GM19239 (cell line): ENCODE data around the gene NHLRC2.

Experiments used
- DNase-seq: peaks from one replicate; pipeline ENCODE4 v3.0.0; 2011; ENCODE audit warnings: low spot score; ENCODE audit not compliant: insufficient read length
- FAIRE-seq: peaks from 2 replicates; lab custom pipeline; 2011; peaks lifted over from hg19 to GRCh38; lab: Jason Lieb, UNC

NHLRC2 gene

DNA sequence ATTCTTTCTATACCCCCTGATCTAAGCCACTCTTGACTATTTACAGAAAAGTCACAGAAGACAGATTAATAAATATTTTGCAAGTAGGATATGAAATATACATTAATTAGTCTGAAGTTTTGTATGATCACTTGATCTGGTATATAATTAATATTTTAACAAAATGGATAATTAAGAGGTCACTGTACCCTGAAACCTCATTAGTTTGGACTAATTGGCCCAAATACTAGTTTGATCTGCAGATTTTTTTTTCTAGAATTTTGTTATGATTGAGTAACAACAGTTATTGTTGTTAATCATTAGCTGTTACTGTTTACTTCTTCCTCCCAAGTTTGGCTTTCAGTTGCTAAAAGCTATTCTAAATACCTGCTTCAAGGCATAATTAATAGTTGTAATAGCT lies 2.7 kb downstream of the NHLRC2 start:
- DNase-seq (no peak), FAIRE-seq (peak; percentile 54)

DNA sequence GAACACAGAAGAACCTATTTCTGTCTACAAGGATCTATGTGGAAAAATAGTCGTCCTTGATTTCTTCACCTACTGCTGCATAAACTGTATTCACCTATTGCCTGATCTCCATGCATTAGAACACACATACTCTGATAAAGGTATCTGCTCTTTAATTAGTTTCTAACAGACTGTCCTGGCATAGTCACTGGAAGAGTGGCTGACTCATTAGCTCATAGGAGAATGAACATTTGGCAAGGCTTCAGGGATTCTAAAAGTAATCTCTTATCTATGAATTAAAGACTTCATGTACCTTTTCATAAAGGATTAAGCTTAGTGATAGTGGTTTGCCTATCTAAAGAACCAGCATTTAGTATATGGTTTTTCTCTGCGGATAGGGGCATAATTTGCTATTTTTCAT lies 4.1 kb downstream of the NHLRC2 start:
- FAIRE-seq (peak; percentile 56), DNase-seq (no peak)

DNA sequence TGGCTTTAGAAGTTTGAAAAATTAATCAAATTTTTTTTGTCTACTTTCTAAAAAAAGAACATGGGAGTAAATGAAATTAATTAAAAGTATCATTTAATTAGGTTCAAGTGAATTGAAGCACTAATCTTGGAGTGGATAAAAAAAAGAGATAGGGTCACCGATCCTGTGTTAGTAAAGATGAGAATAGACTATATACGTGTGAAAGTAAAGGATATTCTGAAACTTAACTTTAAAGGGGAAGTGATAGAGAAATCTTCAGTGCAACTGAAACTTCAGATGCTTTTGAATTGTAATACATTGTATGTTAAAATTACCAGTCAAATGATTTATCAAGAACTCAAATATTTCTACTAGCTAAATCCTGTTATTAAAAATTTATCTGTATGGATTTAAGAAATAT lies 4.8 kb downstream of the NHLRC2 start:
- DNase-seq: no peak
- no peak for FAIRE-seq

DNA sequence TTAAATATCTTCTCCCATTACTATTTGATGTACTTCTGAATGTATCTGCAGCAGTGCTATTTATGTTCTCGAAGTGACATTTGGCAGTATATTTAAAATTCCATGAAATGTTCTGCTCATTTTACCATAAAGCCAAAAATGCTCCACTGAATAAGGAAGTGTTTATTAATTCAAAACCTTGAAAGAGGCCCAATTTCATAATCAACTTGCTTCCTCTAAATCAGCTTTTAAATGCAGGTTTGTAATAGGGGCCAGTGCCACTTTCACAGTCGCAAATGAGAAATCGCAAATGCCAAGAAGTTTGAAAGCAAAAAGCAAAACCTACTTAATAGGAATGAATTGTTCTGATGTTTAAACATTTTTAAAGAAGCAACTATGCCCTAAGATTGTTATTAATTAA lies 11.4 kb downstream of the NHLRC2 start:
- DNase-seq (no peak), FAIRE-seq (no peak)

DNA sequence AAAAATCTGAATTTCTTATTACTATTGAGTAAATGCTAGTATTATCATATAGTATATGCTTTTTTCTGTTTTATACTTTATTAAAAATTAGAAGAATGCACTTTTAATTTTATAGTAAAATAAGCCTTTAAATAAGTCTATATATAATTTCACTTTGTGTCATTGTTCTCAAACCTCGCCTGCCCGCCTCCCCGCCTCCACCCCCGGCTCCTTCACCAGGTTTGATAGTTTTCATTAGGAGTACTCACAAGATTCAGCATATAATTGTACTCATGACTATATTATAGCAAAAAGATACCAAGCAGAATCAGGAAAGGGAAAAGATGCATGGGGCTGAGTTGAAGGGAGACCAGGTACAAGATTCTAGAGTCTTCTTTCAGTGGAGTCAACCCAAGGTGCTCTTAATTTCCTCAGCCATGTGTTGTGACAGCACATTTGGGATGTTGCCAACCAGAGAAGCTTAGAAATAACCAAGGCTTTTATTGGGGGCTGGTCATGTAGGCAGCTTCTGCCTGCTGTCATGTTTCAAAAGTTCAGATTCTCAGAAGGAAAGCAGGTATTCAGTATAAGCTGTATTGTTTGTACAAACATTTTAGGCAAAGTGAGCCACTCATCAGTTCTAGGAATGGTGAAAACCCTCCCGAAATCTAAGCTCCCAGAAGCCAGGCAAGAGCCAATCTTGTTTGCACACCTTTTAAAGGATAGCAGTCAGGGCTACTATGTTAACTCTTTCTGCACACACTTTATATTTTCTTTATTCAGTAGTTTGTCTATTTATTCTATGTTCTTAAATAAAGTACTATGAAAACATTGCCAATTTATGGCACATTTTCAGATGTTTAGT lies 12.3 kb downstream of the NHLRC2 start:
- no peak for DNase-seq
- no peak for FAIRE-seq

DNA sequence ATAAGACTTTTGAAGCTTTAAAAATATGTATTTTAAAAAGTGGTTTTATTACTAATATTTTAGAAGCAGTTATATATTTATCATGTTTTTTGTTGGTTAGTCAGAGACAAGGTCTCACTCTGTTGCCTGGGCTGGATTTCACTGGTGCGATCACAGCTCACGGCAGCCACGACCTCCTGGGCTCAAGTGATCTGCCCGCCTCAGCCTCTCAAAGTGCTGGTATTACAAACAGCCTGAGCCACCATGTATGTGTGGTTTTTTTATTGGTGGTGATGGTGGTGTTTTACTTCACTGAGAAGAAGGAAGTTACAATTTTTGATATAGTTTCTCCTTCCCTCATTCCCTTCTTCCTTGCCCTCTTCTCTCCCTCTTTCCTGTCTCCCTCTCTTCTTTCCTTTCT lies 13.4 kb downstream of the NHLRC2 start:
- DNase-seq (no peak), FAIRE-seq (no peak)

DNA sequence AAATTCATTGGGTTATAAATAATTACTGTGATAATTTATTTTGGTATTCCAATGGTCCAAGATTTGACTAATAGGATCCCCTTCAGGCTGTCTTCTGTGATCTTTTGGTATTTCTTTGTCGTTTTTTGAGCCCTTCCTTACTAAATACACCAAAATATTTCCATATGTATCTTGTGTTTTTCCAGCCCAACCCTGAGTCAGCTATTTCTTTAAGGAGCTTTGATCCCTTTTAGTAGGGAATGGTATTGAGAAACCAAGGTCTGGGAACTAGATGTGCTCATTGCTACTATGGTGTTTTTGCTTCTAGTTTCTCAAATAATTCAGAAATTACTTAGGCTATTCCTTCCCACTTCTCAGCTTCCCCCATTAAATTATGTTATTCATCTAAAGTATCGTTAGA lies 15.3 kb downstream of the NHLRC2 start:
- DNase-seq: no peak
- no peak for FAIRE-seq

DNA sequence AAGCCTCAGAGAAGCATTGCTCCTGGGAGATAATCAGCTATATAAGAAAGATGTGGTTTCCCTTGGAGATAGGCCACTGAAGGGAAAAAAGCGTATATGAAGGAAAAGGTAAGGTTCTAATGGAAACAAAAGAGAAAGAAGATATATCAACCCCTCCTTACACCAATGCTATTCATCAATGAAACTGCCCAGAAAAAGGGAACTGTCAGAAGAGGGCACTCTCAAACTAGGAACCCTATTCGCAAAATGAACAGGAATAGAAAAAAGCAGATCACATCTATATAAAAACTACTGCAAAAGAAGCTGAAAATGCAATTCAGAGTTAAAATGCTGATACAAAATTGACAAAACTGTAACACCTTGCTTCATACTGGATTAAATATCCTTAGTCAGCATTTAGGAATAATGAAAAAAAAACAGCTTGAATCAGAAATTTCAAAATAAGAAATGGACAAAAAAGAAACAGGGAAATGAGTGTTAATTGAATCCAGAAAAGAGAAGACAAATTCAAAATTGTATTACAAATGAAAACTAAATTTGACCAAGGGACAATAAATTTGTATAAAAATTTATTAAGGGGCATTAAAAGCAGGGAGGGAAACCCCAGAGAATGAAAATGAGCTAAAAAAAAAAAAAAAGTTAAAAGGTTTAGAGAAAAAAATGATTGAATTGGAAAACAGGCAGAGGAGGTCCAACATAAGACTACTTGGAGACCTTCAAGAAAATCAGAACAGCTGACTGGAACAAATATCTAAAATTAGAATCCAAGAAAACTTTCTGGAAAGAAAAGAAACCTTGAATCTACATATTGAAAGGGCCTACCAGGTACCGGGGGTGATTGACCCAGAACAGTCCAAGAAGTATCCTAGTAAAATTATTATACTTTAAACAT lies 17.9 kb downstream of the NHLRC2 start:
- FAIRE-seq (peak; percentile 68), DNase-seq (no peak)

DNA sequence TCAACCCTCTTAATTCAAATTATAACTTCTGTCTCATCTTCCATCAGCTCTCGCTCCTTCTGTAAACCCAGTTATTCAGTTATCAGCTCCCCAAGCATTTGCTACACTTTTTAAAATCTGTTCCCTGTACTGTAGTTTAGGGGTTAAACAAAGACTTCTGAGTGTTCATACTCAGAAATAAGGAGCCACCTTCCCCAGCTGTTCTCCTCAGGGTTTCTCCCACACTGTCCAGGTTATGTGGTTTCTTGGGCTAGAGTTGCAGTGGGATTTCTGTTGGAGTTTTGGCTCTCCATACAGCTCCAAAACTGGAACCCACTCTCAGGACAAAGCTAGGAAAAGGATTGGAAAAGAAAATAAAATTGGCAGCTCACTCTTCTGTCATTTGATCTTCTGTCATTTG lies 20.8 kb downstream of the NHLRC2 start:
- FAIRE-seq (no peak), DNase-seq (no peak)

DNA sequence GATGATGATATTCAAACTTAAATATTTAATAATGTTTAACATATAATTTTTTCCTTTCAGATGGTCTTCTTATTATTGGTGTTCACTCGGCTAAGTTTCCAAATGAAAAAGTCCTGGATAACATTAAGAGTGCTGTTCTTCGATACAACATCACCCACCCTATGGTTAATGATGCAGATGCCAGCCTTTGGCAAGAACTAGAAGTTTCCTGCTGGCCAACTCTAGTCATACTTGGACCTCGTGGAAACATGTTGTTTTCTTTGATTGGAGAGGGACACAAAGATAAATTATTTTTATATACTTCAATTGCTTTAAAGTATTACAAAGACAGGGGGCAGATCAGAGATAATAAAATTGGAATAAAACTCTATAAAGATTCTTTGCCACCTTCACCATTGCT lies 22.0 kb downstream of the NHLRC2 start:
- no peak for DNase-seq
- FAIRE-seq: no peak

DNA sequence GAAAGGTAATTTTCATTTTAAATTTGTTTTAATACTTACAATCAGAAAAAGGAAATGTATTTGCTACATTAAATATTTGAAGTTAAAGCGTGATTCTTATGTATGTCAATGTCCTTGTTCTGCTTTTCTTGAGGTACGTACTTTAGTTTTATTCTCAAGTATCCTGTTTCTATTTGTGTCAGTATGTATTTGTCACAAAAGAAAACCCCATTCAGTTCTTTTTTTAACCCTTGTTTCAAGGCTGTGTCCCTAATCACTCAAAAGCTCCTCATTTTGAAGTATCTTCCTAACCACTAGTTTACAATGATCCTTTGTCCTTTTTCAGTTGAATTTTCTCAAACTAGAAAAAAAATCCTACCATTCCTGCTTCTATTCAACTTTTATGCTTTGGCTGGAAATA lies 25.2 kb downstream of the NHLRC2 start:
- peak; percentile 94 for FAIRE-seq

DNA sequence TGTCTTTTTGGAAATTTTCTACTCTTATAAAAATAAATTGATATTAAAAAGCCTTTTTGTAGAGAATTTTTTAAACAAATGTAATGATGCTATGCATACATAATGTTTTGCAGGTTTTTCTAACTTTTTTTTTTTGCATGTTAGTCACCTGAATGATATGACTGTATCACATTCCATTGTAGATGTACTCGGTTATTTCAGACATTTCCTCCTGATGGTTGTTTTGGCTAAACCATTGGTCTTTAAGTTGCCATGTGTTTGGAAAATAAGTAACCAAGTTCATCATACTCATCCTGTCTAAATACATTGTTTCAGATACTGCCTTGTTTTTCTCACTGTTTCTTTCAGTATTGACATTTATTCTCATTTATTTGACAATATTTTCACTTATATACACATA lies 25.8 kb downstream of the NHLRC2 start:
- DNase-seq (no peak), FAIRE-seq (no peak)

More for the DNA sequence above, 25.2 kb downstream of the NHLRC2 start:
- DNase-seq: no peak

DNA sequence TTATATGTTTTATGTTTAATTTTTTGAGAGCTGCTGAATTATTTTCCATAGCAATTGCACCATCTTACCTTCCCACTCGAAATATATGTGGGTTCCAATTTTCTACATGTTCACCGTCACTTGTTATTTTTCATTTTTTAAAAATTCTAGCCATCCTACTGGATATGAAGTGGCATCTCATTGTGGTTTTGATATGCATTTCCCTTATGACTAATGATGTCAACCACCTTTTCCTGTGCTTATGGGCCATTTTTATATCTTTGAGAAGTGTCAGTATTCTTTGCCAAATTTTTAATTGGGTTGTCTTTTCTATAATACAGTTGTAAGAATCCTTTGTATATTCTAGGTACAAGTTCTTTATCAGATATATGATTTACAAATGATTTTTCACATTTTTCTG lies 27.8 kb downstream of the NHLRC2 start:
- FAIRE-seq (no peak), DNase-seq (no peak)

DNA sequence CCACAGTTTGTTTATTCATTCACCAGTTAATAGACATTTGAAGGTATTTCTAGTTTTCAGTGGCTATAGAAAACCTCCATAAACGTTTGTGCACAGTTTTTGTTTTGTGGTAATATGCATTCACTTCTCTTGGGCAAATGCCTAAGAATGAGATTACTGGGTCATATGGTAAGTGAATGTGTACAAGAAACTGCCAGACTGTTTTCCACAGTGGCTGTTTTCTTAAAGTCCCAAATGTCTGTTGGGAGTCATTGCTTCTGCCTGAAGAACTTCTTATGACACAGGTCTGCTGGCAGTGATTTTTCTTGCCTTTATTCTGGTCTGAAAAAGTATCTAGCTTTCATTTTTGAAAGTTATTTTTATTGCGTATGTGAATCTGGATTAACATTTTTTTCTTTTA lies 35.5 kb downstream of the NHLRC2 start:
- FAIRE-seq: no peak
- DNase-seq: no peak

DNA sequence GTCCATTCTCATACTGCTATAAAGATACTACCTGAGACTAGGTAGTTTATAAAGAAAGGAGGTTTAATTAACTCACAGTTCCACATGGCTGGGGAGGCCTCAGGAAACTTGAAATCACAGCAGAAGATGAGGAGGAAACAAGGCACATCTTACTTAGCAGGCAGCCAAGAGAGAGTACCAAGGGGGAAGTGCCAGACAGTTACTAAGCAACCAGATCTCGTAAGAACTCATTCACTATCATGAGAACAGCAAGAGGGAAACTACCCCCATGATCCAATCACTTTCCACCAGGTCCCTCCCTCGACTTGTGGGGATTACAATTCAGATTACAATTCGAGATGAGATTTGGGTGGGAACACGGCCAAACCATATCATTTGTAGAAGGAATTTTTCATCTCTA lies 36.3 kb downstream of the NHLRC2 start:
- no peak for DNase-seq
- FAIRE-seq: no peak

DNA sequence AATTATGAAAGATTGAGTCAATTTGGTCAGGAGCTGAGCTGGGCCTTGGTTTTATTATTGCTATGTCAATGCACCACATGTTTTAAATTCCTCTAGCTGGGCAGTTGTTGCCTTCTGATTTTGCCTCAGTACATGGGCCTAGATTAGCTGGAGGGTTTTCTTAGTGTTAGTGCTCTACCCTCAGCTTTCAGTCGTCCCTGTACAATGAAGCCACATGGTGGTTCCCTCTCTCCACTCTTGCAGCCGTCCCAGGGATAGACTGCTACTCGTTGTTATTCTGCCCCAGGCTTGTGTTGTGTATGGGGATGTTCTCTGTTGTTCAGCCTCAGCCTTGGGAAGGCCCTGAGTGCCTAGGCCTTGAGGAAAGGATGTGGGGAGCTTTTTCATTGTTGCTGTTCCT lies 37.0 kb downstream of the NHLRC2 start:
- no peak for FAIRE-seq
- DNase-seq: no peak

DNA sequence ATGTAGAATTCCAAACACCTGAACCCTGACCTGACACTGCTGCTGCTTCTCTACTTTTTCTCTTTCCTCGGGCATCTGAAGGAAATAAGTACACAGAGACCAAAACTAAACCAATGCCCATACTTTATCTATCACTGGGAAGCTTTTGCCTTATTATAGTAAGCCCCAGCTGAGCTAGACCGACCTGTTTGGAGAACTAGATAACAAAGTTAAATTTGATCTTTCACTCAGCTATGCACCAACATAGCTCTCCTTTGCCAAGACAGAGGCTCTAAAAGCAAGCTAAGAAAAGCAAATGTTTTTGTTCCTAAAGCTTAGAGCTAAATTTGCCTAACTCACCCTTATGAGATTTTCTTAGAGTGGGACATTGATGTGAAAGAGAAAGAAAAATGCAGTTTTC lies 39.1 kb downstream of the NHLRC2 start:
- DNase-seq (no peak), FAIRE-seq (no peak)

DNA sequence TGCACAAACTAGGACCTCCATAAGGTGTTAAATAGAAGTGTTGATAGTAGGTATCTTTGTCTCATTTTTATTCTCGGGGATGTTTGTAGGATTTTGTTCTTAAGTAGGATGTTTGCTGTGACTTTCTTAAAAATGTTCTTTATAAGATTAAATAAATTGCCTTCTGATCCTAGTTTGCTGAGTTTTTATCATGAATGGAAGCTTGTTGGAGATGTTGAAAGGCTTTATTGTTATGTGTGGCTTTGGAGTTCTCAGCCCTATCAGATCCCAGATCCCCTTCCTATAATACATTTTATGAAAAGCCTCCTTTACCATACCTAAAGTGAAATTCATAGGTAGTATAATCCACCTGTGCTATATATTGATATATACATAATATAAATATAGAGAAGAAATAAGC lies 40.1 kb downstream of the NHLRC2 start:
- no peak for DNase-seq
- no peak for FAIRE-seq

DNA sequence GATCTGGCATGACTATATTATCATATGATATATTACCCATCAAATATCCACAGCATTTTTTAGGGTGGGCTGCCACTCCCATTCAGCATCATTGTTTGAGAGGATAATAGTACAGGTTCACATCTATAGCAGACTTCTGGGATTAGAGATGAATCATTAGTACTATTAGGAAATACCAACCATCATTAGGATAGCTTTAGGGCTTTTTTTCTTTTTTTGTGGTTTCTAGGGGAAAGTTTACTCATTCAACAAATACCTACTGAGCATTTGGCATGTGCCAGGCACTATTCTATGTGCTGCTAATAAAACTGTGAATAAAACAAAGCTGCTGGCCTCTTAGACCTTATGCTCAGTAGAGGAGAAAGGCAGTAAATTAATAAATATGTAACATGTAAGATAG lies 40.6 kb downstream of the NHLRC2 start:
- DNase-seq: no peak
- FAIRE-seq: no peak

DNA sequence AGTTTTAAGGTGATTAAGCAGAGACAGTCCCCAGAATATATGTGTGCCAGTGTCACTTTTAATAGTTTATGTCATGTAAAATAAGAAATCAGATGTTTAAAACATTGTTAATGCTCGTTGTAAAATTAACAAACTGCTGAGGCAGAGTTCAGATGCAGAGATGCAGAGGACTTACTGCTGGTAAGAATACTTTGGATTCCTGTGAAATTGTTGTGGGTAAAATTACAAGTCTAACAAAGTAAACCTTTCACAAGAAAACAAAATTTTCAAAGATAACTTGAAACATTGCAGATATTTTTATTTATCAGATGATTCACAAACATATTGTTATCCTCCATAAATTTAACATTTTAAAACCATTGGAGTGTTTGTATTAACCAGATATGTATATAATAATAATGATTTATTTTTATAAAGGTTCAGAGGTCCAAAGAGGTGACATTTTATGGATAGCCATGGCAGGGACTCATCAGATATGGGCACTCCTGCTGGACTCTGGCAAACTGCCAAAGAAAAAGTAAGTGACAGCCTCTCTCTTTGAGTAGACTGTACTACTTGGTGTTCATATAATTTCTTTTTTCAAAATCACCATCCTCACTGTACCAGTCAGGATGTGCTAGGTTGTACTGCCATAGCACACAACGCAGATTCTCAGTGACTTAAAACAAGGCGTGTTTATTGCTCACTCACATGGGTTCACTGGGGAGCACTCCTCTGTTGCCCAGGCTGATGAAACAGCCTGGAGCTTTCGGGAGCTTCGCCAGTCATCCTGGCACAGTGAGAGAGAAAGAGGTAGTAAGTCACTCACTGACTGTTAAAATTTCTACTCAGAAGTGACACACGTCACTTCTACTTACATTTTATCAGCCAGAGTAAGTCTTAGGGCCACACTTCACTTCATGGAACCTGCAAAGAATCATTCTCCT lies 43.5 kb downstream of the NHLRC2 start:
- FAIRE-seq: peak; percentile 11
- DNase-seq: no peak
